Spleen (tissue), 11 donors: ENCODE measurements around the gene ATXN7L1. TPM values are rescaled to one million over a fixed set of nuclear protein-coding genes. Genes with fewer than 3 reads are reported as not detected.

Source experiments
- DNase-seq: peaks from one replicate; pipeline ENCODE4 v3.0.0-alpha.2; 2020
- H3K27ac ChIP-seq, 8 donors: fragments of 200-600 bp; sonication (generic) in 7 of 8; 1 replicate in 4 of 8; 2 replicates in 4 of 8; pipeline versions ENCODE4 v1.5.0 to v1.8.0; 2016 to 2021; ENCODE audit warnings: inconsistent platforms in 4 of 8, mild to moderate bottlenecking in 4 of 8, moderate library complexity in 1 of 8
- H3K27me3 ChIP-seq, 7 donors: fragments of 200-600 bp; sonication (generic) in 6 of 7; replicated peaks in 1 of 7; 1 replicate in 4 of 7; 2 replicates in 3 of 7; pipeline versions ENCODE4 v1.5.0 to v1.8.0; 2016 to 2021; ENCODE audit warnings: inconsistent platforms in 3 of 7, mild to moderate bottlenecking in 1 of 7
- H3K36me3 ChIP-seq, 6 donors: fragments of 200-600 bp; sonication (generic) in 5 of 6; 1 replicate in 4 of 6; 2 replicates in 2 of 6; pipeline versions ENCODE4 v1.5.0 to v1.8.0; 2016 to 2021; ENCODE audit warnings: inconsistent platforms in 2 of 6
- H3K4me1 ChIP-seq, 6 donors: fragments of 200-600 bp; sonication (generic) in 5 of 6; 1 replicate in 3 of 6; 2 replicates in 3 of 6; pipeline versions ENCODE4 v1.5.0 to v1.8.0; 2016 to 2021; ENCODE audit warnings: inconsistent platforms in 3 of 6
- H3K4me3 ChIP-seq, 8 donors: fragments of 200-600 bp; sonication (generic) in 7 of 8; 1 replicate in 4 of 8; 2 replicates in 4 of 8; pipeline versions ENCODE4 v1.5.0 to v1.8.0; 2016 to 2021; ENCODE audit warnings: inconsistent platforms in 4 of 8, mild to moderate bottlenecking in 4 of 8, moderate library complexity in 2 of 8
- H3K9me3 ChIP-seq, 8 donors: fragments of 200-600 bp; sonication (generic) in 7 of 8; 1 replicate in 4 of 8; 2 replicates in 4 of 8; pipeline versions ENCODE4 v1.5.0 to v1.8.0; 2016 to 2021; ENCODE audit warnings: inconsistent platforms in 4 of 8
- CTCF ChIP-seq, 11 experiments: fragments of 200-600 bp in 7 of 11; fragments of 450-650 bp in 4 of 11; sonication (generic) in 4 of 11; IDR thresholded peaks in 8 of 11; conservative IDR thresholded peaks in 3 of 11; 1 replicate in 7 of 11; 2 replicates in 4 of 11; pipeline versions ENCODE4 v1.4.0 to v1.8.0; 2016 to 2021; ENCODE audit warnings: antibody characterized with exemption in 11 of 11, inconsistent platforms in 4 of 11, mild to moderate bottlenecking in 1 of 11
- POLR2A ChIP-seq, 3 donors: fragments of 450-650 bp; IDR thresholded peaks; one replicate each; pipeline ENCODE4 v1.5.1; 2017; ENCODE audit warnings: antibody characterized with exemption in 3 of 3, mild to moderate bottlenecking in 1 of 3
- POLR2AphosphoS5 ChIP-seq, 3 donors: sonication (generic); formaldehyde crosslinking; IDR thresholded peaks; one replicate each; pipeline ENCODE4 v1.5.1; 2017; ENCODE audit warnings: antibody characterized with exemption in 3 of 3
- WGBS, 5 donors: extraction: QIAGEN DNeasy Blood & Tissue Kit in 3 of 5; methylation state at CpG; one replicate each; pipeline versions ENCODE4 v1.1.5 to v1.1.7; 2013 to 2018; 5-methylcytosine and 5-hydroxymethylcytosine counted together
- intact Hi-C: fragments of 100-400 bp; cut with DNase I; formaldehyde crosslinking; loops from one replicate; pipeline ENCODE4 v1.15.0; 2023; ENCODE audit warnings: low total_unique reads
- polyA plus RNA-seq, 3 donors: library from polyadenylated mRNA; stranded (reverse); fragments of 200-250 nt; gene quantifications; one replicate each; pipeline ENCODE4 v1.2.1, GENCODE V29; 2013
- total RNA-seq, 7 donors: library from RNA; depleted of rRNA in 3 of 7; stranded (reverse); fragments of >200 nt in 3 of 7; fragmentation: NEBNext Ultra II Directional in 4 of 7; extraction: Animal tissue kit (Norgen Biotek cat#: 25700) in 4 of 7; gene quantifications; one replicate each; pipeline versions ENCODE4 v1.1.0 to v1.2.1, GENCODE V29; 2016 to 2021
- donor health status: healthy with polysubstance abuse.
- donor health status: DM: no; HTN: no; CAD: no; lungs with moderate emphysema.
- donor health status: DM: no; HTN: no; CAD: no.
- donor health status: Bipolar disorder and iron deficiency.
- donor health status: healthy.
- donor health status: DM: no; HTN: no; CAD: no.
- donor health status: DM: yes; HTN: yes; CAD: no.

The ATXN7L1 gene
- total and polyA plus RNA-seq, 10 donors: 2.4 to 29.3 (median 18.4) TPM

GRCh38 chr7:105829681-105830322 is 46.6 kb downstream of the ATXN7L1 start:
- TF ChIP-seq POLR2AphosphoS5 (IDR thresholded peaks at IDR 0.05) (no peak), CTCF (IDR thresholded peaks at IDR 0.05 in 8 of 11, conservative IDR thresholded peaks at IDR 0.05 in 3 of 11) (no peak), POLR2A (IDR thresholded peaks at IDR 0.05) (no peak)
- Histone ChIP-seq H3K27ac (no peak overlapping the region), H3K27me3 (no peaks in the 10 kb centered on the region), H3K9me3 (no peaks in the 10 kb centered on the region), H3K4me1 (peaks cover 0 to 9% (median 0%) of the 10 kb centered on the region in 6 donors), H3K36me3 (no peaks in the 10 kb centered on the region), H3K4me3 (no peak overlapping the region)
- intact Hi-C loops: no loop called here
- WGBS, 5 donors: 77 to 86% (median 83%) methylated on average over 5 of the region's 5 CpGs
- DNase-seq: no peak

- no peak overlapping the region for H3K4me3 ChIP-seq
- H3K27ac ChIP-seq: no peak overlapping the region
- DNase-seq: no peak
- H3K4me1 ChIP-seq: peaks cover 0 to 9% (median 0%) of the 10 kb centered on the region in 6 donors
- intact Hi-C loops: no loop called here
- WGBS, 5 donors: 83 to 97% (median 93%) methylated on average over 2 of the region's 2 CpGs
- no peaks in the 10 kb centered on the region for H3K27me3 ChIP-seq
- H3K9me3 ChIP-seq: peaks cover 0 to 4% (median 0%) of the 10 kb centered on the region in 8 donors
- no peak for TF ChIP-seq POLR2AphosphoS5 (IDR thresholded peaks at IDR 0.05)
- no peak for TF ChIP-seq POLR2A (IDR thresholded peaks at IDR 0.05)
- no peak for TF ChIP-seq CTCF (IDR thresholded peaks at IDR 0.05 in 8 of 11, conservative IDR thresholded peaks at IDR 0.05 in 3 of 11)
- no peaks in the 10 kb centered on the region for H3K36me3 ChIP-seq
These were observed 48.3 kb downstream of the ATXN7L1 start for GRCh38 chr7:105828141-105828540.

GRCh38 chr7:105827151-105827875 is 49.1 kb downstream of the ATXN7L1 start:
- peaks cover 0 to 9% (median 0%) of the 10 kb centered on the region in 6 donors for H3K4me1 ChIP-seq
- no peak for DNase-seq
- no peaks in the 10 kb centered on the region for H3K36me3 ChIP-seq
- no peak overlapping the region for H3K4me3 ChIP-seq
- no peak overlapping the region for H3K27ac ChIP-seq
- WGBS, 5 donors: 92 to 99% (median 94%) methylated on average over 7 of the region's 7 CpGs
- TF ChIP-seq POLR2AphosphoS5 (IDR thresholded peaks at IDR 0.05) (no peak), POLR2A (IDR thresholded peaks at IDR 0.05) (no peak), CTCF (IDR thresholded peaks at IDR 0.05 in 8 of 11, conservative IDR thresholded peaks at IDR 0.05 in 3 of 11) (no peak)
- H3K9me3 ChIP-seq: peaks cover 0 to 4% (median 0%) of the 10 kb centered on the region in 8 donors
- intact Hi-C loops: no loop called here
- no peaks in the 10 kb centered on the region for H3K27me3 ChIP-seq

GRCh38 chr7:105826143-105826542 is 50.3 kb downstream of the ATXN7L1 start:
- H3K9me3 ChIP-seq: peaks cover 0 to 4% (median 0%) of the 10 kb centered on the region in 8 donors

More at GRCh38 chr7:105826143-105826542, 50.3 kb downstream of the ATXN7L1 start:
- peaks cover 0 to 9% (median 0%) of the 10 kb centered on the region in 6 donors for H3K4me1 ChIP-seq
- TF ChIP-seq POLR2AphosphoS5 (IDR thresholded peaks at IDR 0.05): no peak
- no peak for TF ChIP-seq CTCF (IDR thresholded peaks at IDR 0.05 in 8 of 11, conservative IDR thresholded peaks at IDR 0.05 in 3 of 11)
- TF ChIP-seq POLR2A (IDR thresholded peaks at IDR 0.05): no peak
- no peak overlapping the region for H3K4me3 ChIP-seq
- H3K27ac ChIP-seq: no peak overlapping the region
- no peak for DNase-seq
- no peaks in the 10 kb centered on the region for H3K27me3 ChIP-seq
- no peaks in the 10 kb centered on the region for H3K36me3 ChIP-seq
- intact Hi-C loops: no loop called here
